Measurements from ENCODE around the gene OR5H1. TPM values are rescaled to one million over a fixed set of nuclear protein-coding genes. Genes with fewer than 3 reads are reported as not detected.

The OR5H1 gene
- total RNA-seq, 2 experiments from 2014 or later: not detected

DNA sequence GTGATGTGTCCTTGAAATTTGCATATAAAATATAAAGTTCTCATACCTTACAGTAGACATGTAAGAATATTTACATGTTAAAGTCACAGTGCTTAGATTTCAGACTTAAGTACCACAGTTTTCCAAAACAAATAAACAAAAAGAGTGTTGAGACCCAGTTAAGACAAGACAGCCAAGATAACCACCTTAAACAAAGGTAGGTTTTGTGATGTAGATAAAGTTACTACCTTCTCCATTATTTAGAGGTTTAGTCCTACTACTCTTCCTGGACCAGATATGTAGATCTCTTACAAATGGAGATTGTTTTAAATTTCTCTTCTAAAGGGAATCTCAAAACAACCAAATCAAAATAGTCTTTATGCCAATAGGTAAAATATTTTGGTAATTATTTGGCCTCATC is 51.7 kb downstream of the OR5H1 start:
- no peak for TF ChIP-seq CTCF (IDR thresholded peaks at IDR 0.05)
- DNase-seq (no peak), ATAC-seq (ENCODE audit: poor library complexity) (no peak)
- no peak overlapping the region for H3K27ac Mint-ChIP-seq
- no peaks in the 10 kb centered on the region for H3K4me1 ChIP-seq (ENCODE audit: insufficient read depth, low read length)
- intact Hi-C loops (cut with DNase I, micrococcal nuclease): loop anchor here (2.0 to 10.0 kb wide), 2 partner anchors 41 to 403 kb away; no protein-coding TSS in a partner anchor
- no peaks in the 10 kb centered on the region for H3K27me3 ChIP-seq (ENCODE audit: control insufficient read depth in 1 of 2, insufficient read depth in 2 of 2, low read length in 2 of 2)
- ChIA-PET CTCF (no interaction called here), POLR2A (no interaction called here)
- no peak overlapping the region for H3K27ac ChIP-seq (ENCODE audit: low read depth in 1 of 2, low read length in 2 of 2)
- H3K4me3 Mint-ChIP-seq: no peak overlapping the region
- no peaks in the 10 kb centered on the region for H3K4me1 Mint-ChIP-seq (ENCODE audit: low read depth)
- no peaks in the 10 kb centered on the region for H3K36me3 Mint-ChIP-seq (ENCODE audit: low read depth)
- H3K9me3 ChIP-seq (ENCODE audit: control insufficient read depth in 1 of 2, insufficient read depth in 1 of 2, low read length in 2 of 2): no peaks in the 10 kb centered on the region
- no peak overlapping the region for H3K4me3 ChIP-seq (ENCODE audit: low read length)
- H3K9me3 Mint-ChIP-seq: no peaks in the 10 kb centered on the region
- no peaks in the 10 kb centered on the region for H3K27me3 Mint-ChIP-seq
- no peaks in the 10 kb centered on the region for H3K36me3 ChIP-seq (ENCODE audit: insufficient read depth, low read length)

DNA sequence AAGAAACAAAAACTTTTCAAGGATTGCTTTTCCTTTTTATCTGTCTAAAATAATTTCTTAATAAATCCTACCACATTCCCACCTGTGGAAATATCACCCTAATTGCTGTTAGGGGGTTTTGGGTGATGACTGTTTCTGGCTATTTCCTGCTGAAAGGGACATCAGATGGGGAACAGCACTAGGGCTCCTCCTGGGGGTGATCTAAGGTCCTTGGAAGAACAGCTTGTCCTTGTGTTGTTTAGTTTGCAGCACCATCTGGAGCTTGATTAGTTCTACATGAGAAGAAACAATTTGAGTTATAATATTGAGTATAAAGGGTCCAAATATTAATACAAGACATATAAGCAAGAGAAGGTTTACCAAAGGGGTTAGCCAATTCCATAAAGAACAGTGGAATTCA is 54.7 kb downstream of the OR5H1 start:
- Mint-ChIP-seq H3K4me3 (no peak overlapping the region), H3K4me1 (ENCODE audit: low read depth) (peaks cover 5% of the 10 kb centered on the region), H3K9me3 (no peaks in the 10 kb centered on the region), H3K27me3 (no peaks in the 10 kb centered on the region), H3K36me3 (ENCODE audit: low read depth) (no peaks in the 10 kb centered on the region), H3K27ac (no peak overlapping the region)
- Histone ChIP-seq H3K27ac (ENCODE audit: low read depth in 1 of 2, low read length in 2 of 2) (no peak overlapping the region), H3K36me3 (ENCODE audit: insufficient read depth, low read length) (no peaks in the 10 kb centered on the region), H3K27me3 (ENCODE audit: control insufficient read depth in 1 of 2, insufficient read depth in 2 of 2, low read length in 2 of 2) (no peaks in the 10 kb centered on the region), H3K4me1 (ENCODE audit: insufficient read depth, low read length) (no peaks in the 10 kb centered on the region), H3K4me3 (ENCODE audit: low read length) (no peak overlapping the region), H3K9me3 (ENCODE audit: control insufficient read depth in 1 of 2, insufficient read depth in 1 of 2, low read length in 2 of 2) (no peaks in the 10 kb centered on the region)
- POLR2A ChIA-PET: no interaction called here
- DNase-seq: no peak
- ATAC-seq (ENCODE audit: poor library complexity): no peak
- intact Hi-C loops (cut with DNase I, micrococcal nuclease): loop anchor here in 1 of 2 experiments (10.0 kb wide), 1 partner anchor 400 kb away; no protein-coding TSS in a partner anchor
- CTCF ChIA-PET: no interaction called here
- no peak for TF ChIP-seq CTCF (IDR thresholded peaks at IDR 0.05)

Other genes with a start within 250 kb of the OR5H1 start
- 10 to 100 TPM; 13.1 to 13.5 TPM for gene RIOX2, start 158.3 kb upstream of the OR5H1 start, total RNA-seq
- gene GABRR3, start 95.4 kb upstream of the OR5H1 start, total RNA-seq: not detected
- not detected for gene OR5AC2, start 43.5 kb upstream of the OR5H1 start, total RNA-seq
- not detected for gene OR5H14, start 16.8 kb downstream of the OR5H1 start, total RNA-seq
- not detected for gene OR5H15, start 36.0 kb downstream of the OR5H1 start, total RNA-seq
- gene OR5H6, start 133.5 kb downstream of the OR5H1 start, total RNA-seq: not detected
- gene OR5H2, start 151.8 kb downstream of the OR5H1 start, total RNA-seq: not detected
- not detected for gene OR5K4, start 223.1 kb downstream of the OR5H1 start, total RNA-seq